HepG2 (cell line): Measurements from ENCODE around the gene PPRC1. TPM values are rescaled to one million over a fixed set of nuclear protein-coding genes. Genes with fewer than 3 reads are reported as not detected.

Experiments used
- AHR ChIP-seq: IDR thresholded peaks from 2 replicates; pipeline ENCODE4 v1.6.1; 2018; ENCODE audit warnings: missing genetic modification reagents, missing compliant biosample characterization
- BRD4 ChIP-seq: sonication (generic); formaldehyde crosslinking; IDR thresholded peaks from 2 replicates; pipeline ENCODE4 v1.4.0; 2020; ENCODE audit warnings: missing genetic modification reagents
- CBX5 ChIP-seq: sonication (generic); formaldehyde crosslinking; IDR thresholded peaks from 2 replicates; pipeline ENCODE4 v1.4.0; 2020; ENCODE audit warnings: missing genetic modification reagents, borderline replicate concordance
- HHEX ChIP-seq: IDR thresholded peaks from 2 replicates; pipeline ENCODE4 v1.6.1; 2016; ENCODE audit warnings: control low read depth
- KAT8 ChIP-seq: IDR thresholded peaks from 2 replicates; pipeline ENCODE4 v1.6.1; 2016; ENCODE audit warnings: missing genetic modification reagents, missing compliant biosample characterization
- NFYB ChIP-seq: sonication (generic); formaldehyde crosslinking; IDR thresholded peaks from 2 replicates; pipeline ENCODE4 v1.4.0; 2020; ENCODE audit warnings: missing genetic modification reagents
- PHF8 ChIP-seq: sonication (generic); formaldehyde crosslinking; IDR thresholded peaks from 2 replicates; pipeline ENCODE4 v1.5.0; 2020; ENCODE audit warnings: missing genetic modification reagents
- POLR2AphosphoS5 ChIP-seq: IDR thresholded peaks from 2 replicates; pipeline ENCODE4 v1.6.1; 2012; ENCODE audit warnings: low read depth, low read length
- SP4 ChIP-seq: sonication (generic); formaldehyde crosslinking; IDR thresholded peaks from 2 replicates; pipeline ENCODE4 v1.8.1; 2023; ENCODE audit warnings: mild to moderate bottlenecking, missing genetic modification reagents
- ZFP82 ChIP-seq: sonication (generic); formaldehyde crosslinking; IDR thresholded peaks from 2 replicates; pipeline ENCODE4 v1.5.1; 2020; ENCODE audit warnings: mild to moderate bottlenecking, missing genetic modification reagents, borderline replicate concordance
- ZNF232 ChIP-seq: sonication (generic); formaldehyde crosslinking; IDR thresholded peaks from 2 replicates; pipeline ENCODE4 v1.4.0; 2020; ENCODE audit warnings: missing genetic modification reagents, borderline replicate concordance
- ZNF253 ChIP-seq: sonication (generic); formaldehyde crosslinking; IDR thresholded peaks from 2 replicates; pipeline ENCODE4 v1.8.0; 2022; ENCODE audit warnings: mild to moderate bottlenecking, missing genetic modification reagents, borderline replicate concordance
- polyA plus RNA-seq, 8 experiments: library from polyadenylated mRNA; depleted of rRNA in 3 of 8; stranded (reverse) in 7 of 8; unstranded in 1 of 8; fragments of >200 nt; fragmentation: Illumina TruSeq in 4 of 8; extraction: Trizol in 4 of 8; gene quantifications; 2 replicates each; pipeline versions ENCODE4 v1.2.1 to v1.2.3, GENCODE V29; 2011 to 2016; ENCODE audit warnings: low read depth in 4 of 8, missing spikeins in 1 of 8, mixed read lengths in 1 of 8; ENCODE audit not compliant: insufficient read depth in 1 of 8
- total RNA-seq, 5 experiments: library from RNA; depleted of rRNA; stranded (reverse); fragments of >200 nt; fragmentation: Illumina TruSeq; extraction: Trizol; gene quantifications; 2 replicates each; pipeline ENCODE4 v1.2.3, GENCODE V29; 2016; ENCODE audit warnings: low read depth in 1 of 5
- TF ChIP-seq, protein P1 (sequence below): sonication (generic); formaldehyde crosslinking; IDR thresholded peaks from 2 replicates; pipeline ENCODE4 v1.4.0; 2020; ENCODE audit warnings: mild to moderate bottlenecking, missing genetic modification reagents, borderline replicate concordance
- TF ChIP-seq, protein P2 (sequence below): sonication (generic); formaldehyde crosslinking; IDR thresholded peaks from 2 replicates; pipeline ENCODE4 v1.4.0; 2020; ENCODE audit warnings: missing genetic modification reagents
- TF ChIP-seq, protein P3 (sequence below): sonication (generic); formaldehyde crosslinking; conservative IDR thresholded peaks from 2 replicates; pipeline ENCODE4 v1.4.0; 2020; ENCODE audit warnings: missing genetic modification reagents
- TF ChIP-seq, protein P4 (sequence below): sonication (generic); formaldehyde crosslinking; IDR thresholded peaks from 2 replicates; pipeline ENCODE4 v1.4.0; 2020; ENCODE audit warnings: missing genetic modification reagents, borderline replicate concordance

PPRC1 gene
- total and polyA plus RNA-seq, 2 of the 13 experiments (the other 11 are each of a cell fraction or from before 2014, with no cell fraction given): 18.7 to 24.2 TPM

DNA sequence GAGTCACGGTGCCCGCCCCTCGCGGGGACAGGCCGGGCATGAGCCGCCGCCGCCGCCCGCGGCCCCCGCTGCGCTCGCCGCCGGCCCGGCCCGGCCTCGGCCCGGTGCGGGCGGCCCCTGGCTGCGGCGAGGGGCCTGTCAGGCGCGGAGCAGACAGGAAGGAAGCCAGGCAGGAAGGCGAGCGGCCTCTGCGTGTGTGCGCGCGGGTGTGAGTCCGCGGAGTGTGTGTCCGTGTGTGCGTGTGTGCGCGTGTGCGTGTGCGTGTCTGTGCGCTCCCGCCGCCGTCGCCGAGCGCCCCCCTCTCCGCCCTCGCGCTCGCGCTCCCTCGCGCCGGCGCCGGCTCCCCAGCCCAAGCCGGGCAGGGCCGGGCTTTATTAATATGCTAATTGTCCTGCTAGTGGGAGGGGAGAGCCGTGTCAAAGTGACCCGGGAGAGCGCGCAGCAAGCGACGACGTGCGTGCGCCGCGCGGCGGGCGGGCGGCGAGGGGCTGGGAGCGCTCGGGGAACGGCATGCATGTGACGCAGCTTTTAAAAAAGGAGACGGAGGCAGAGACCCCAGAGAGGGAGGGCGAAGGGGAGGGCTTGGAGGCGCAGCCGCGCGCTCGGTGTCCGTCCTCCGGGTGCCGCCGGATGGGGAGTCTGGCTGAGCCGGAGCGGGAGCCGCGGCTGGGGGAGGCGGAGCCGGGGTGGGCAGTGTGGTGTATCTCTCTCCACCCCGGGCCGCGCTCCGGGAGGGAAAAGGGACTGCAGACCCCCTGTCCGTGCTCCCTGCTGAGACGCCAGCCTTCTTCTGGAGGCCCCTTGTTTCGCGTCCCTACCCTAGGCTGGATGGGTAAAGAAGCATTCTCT is 12.5 kb upstream of the PPRC1 start, which contains the start of gene LDB1 (continued):
- TF ChIP-seq, protein P1, sequence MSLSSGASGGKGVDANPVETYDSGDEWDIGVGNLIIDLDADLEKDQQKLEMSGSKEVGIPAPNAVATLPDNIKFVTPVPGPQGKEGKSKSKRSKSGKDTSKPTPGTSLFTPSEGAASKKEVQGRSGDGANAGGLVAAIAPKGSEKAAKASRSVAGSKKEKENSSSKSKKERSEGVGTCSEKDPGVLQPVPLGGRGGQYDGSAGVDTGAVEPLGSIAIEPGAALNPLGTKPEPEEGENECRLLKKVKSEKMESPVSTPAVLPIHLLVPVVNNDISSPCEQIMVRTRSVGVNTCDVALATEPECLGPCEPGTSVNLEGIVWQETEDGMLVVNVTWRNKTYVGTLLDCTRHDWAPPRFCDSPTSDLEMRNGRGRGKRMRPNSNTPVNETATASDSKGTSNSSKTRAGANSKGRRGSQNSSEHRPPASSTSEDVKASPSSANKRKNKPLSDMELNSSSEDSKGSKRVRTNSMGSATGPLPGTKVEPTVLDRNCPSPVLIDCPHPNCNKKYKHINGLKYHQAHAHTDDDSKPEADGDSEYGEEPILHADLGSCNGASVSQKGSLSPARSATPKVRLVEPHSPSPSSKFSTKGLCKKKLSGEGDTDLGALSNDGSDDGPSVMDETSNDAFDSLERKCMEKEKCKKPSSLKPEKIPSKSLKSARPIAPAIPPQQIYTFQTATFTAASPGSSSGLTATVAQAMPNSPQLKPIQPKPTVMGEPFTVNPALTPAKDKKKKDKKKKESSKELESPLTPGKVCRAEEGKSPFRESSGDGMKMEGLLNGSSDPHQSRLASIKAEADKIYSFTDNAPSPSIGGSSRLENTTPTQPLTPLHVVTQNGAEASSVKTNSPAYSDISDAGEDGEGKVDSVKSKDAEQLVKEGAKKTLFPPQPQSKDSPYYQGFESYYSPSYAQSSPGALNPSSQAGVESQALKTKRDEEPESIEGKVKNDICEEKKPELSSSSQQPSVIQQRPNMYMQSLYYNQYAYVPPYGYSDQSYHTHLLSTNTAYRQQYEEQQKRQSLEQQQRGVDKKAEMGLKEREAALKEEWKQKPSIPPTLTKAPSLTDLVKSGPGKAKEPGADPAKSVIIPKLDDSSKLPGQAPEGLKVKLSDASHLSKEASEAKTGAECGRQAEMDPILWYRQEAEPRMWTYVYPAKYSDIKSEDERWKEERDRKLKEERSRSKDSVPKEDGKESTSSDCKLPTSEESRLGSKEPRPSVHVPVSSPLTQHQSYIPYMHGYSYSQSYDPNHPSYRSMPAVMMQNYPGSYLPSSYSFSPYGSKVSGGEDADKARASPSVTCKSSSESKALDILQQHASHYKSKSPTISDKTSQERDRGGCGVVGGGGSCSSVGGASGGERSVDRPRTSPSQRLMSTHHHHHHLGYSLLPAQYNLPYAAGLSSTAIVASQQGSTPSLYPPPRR (CRISPR knock-in tag): 0 out of 2 replicates have a peak, but pooled peaks have one; percentile 24
- TF ChIP-seq ZNF232 (CRISPR knock-in tag) (no peak), POLR2AphosphoS5 (peak; percentile 53), SP4 (no peak; the same call in 1 of the 2 replicates), PHF8 (CRISPR knock-in tag) (peak; percentile 45), ZFP82 (no peak), HHEX (CRISPR knock-in tag) (no peak), AHR (CRISPR knock-in tag) (peak; percentile 45; the same call in 1 of the 2 replicates), KAT8 (CRISPR knock-in tag) (peak; percentile 38; the same call in 1 of the 2 replicates), CBX5 (CRISPR knock-in tag) (peak; percentile 33; the same call in 1 of the 2 replicates), NFYB (0 out of 2 replicates have a peak, but pooled peaks have one; percentile 11), ZNF253 (0 out of 2 replicates have a peak, but pooled peaks have one; percentile 34), BRD4 (CRISPR knock-in tag) (no peak)
- TF ChIP-seq, protein P2, sequence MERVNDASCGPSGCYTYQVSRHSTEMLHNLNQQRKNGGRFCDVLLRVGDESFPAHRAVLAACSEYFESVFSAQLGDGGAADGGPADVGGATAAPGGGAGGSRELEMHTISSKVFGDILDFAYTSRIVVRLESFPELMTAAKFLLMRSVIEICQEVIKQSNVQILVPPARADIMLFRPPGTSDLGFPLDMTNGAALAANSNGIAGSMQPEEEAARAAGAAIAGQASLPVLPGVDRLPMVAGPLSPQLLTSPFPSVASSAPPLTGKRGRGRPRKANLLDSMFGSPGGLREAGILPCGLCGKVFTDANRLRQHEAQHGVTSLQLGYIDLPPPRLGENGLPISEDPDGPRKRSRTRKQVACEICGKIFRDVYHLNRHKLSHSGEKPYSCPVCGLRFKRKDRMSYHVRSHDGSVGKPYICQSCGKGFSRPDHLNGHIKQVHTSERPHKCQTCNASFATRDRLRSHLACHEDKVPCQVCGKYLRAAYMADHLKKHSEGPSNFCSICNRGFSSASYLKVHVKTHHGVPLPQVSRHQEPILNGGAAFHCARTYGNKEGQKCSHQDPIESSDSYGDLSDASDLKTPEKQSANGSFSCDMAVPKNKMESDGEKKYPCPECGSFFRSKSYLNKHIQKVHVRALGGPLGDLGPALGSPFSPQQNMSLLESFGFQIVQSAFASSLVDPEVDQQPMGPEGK (CRISPR knock-in tag): peak; percentile 68
- TF ChIP-seq, protein P3, sequence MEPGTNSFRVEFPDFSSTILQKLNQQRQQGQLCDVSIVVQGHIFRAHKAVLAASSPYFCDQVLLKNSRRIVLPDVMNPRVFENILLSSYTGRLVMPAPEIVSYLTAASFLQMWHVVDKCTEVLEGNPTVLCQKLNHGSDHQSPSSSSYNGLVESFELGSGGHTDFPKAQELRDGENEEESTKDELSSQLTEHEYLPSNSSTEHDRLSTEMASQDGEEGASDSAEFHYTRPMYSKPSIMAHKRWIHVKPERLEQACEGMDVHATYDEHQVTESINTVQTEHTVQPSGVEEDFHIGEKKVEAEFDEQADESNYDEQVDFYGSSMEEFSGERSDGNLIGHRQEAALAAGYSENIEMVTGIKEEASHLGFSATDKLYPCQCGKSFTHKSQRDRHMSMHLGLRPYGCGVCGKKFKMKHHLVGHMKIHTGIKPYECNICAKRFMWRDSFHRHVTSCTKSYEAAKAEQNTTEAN (CRISPR knock-in tag): peak; percentile 96
- TF ChIP-seq, protein P4, sequence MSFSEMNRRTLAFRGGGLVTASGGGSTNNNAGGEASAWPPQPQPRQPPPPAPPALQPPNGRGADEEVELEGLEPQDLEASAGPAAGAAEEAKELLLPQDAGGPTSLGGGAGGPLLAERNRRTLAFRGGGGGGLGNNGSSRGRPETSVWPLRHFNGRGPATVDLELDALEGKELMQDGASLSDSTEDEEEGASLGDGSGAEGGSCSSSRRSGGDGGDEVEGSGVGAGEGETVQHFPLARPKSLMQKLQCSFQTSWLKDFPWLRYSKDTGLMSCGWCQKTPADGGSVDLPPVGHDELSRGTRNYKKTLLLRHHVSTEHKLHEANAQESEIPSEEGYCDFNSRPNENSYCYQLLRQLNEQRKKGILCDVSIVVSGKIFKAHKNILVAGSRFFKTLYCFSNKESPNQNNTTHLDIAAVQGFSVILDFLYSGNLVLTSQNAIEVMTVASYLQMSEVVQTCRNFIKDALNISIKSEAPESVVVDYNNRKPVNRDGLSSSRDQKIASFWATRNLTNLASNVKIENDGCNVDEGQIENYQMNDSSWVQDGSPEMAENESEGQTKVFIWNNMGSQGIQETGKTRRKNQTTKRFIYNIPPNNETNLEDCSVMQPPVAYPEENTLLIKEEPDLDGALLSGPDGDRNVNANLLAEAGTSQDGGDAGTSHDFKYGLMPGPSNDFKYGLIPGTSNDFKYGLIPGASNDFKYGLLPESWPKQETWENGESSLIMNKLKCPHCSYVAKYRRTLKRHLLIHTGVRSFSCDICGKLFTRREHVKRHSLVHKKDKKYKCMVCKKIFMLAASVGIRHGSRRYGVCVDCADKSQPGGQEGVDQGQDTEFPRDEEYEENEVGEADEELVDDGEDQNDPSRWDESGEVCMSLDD (CRISPR knock-in tag): no peak
